Measurements from ENCODE around the gene ZNF488. TPM values are rescaled to one million over a fixed set of nuclear protein-coding genes. Genes with fewer than 3 reads are reported as not detected.

The ZNF488 gene
- polyA plus RNA-seq, 1 donor from 2014 or later = 0.85 TPM

DNA sequence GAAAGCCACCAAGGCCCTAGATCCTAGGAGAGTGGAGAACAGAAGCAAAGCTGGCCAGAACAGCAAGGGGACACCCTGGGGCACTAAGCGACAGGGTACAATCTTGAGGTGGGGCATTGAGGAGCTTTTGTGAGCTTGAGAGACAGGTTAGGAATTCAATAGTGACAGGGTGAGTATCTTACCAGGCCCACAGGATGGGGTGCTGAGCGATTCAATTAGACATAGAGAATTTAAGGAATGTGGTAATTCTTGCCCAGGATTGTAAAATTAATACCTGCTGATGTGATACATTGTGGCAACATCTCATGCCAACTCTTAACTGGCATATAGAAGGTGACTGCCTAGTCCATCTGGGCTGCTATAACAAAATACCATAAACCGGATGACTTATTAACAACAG is 21.9 kb downstream of the ZNF488 start:
- Histone ChIP-seq H3F3A (ENCODE audit: insufficient read depth, low read length, poor library complexity, severe bottlenecking) (no peaks in the 10 kb centered on the region), H3K9ac (ENCODE audit: low read length) (no peak overlapping the region), H4K20me1 (ENCODE audit: insufficient read depth) (no peaks in the 10 kb centered on the region), H3K4me3 (ENCODE audit: low read length) (no peak overlapping the region), H3K27me3 (ENCODE audit: insufficient read depth, low read depth, low read length) (no peaks in the 10 kb centered on the region), H3K79me2 (replicated peaks; ENCODE audit: insufficient read depth, low read length) (no peaks in the 10 kb centered on the region), H3K27ac (ENCODE audit: low read length) (no peak overlapping the region), H3K9me3 (ENCODE audit: low read length) (no peaks in the 10 kb centered on the region), H2AFZ (ENCODE audit: low read depth, low read length) (no peak overlapping the region), H3K36me3 (ENCODE audit: insufficient read depth, low read length) (no peaks in the 10 kb centered on the region), H3K4me2 (ENCODE audit: low read length) (no peak overlapping the region), H3K9me2 (ENCODE audit: insufficient read depth, low read length) (no peaks in the 10 kb centered on the region)
- TF ChIP-seq REST (IDR thresholded peaks at IDR 0.05; ENCODE audit: borderline replicate concordance) (no peak), CTCF (IDR thresholded peaks at IDR 0.05; ENCODE audit: poor library complexity, severe bottlenecking) (no peak)

DNA sequence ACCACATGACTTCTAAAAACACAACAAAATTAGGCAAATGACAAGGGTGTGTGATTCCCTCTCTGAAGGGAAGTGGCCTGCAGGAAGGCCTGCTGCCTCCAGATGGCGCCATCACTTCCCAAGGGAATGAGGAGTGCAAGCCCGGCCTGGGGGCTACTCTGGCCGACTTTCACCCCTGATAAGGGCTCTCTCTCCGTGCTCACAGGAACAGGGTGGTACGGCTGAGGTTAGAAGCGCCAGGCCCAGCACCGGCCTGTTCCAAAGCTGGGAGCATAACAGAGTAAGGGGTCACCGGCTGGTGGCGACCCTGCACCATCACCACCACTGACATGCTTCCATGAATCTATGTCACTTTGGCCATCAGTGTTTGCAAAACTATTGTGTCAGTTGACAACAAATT is 22.8 kb downstream of the ZNF488 start:
- Histone ChIP-seq H3K36me3 (ENCODE audit: insufficient read depth, low read length) (no peaks in the 10 kb centered on the region), H3K4me3 (ENCODE audit: low read length) (no peak overlapping the region), H3K9me3 (ENCODE audit: low read length) (no peaks in the 10 kb centered on the region), H3F3A (ENCODE audit: insufficient read depth, low read length, poor library complexity, severe bottlenecking) (no peaks in the 10 kb centered on the region), H3K27me3 (ENCODE audit: insufficient read depth, low read depth, low read length) (no peaks in the 10 kb centered on the region), H3K27ac (ENCODE audit: low read length) (no peak overlapping the region), H4K20me1 (ENCODE audit: insufficient read depth) (no peaks in the 10 kb centered on the region), H3K9ac (ENCODE audit: low read length) (no peak overlapping the region), H3K79me2 (replicated peaks; ENCODE audit: insufficient read depth, low read length) (no peaks in the 10 kb centered on the region), H3K4me2 (ENCODE audit: low read length) (no peak overlapping the region), H2AFZ (ENCODE audit: low read depth, low read length) (no peak overlapping the region), H3K9me2 (ENCODE audit: insufficient read depth, low read length) (no peaks in the 10 kb centered on the region)
- TF ChIP-seq TAF1 (IDR thresholded peaks at IDR 0.05; ENCODE audit: low read depth) (no peak), RAD21 (conservative IDR thresholded peaks at IDR 0.05) (no peak), SMC3 (conservative IDR thresholded peaks at IDR 0.05; ENCODE audit: poor library complexity) (no peak), MXI1 (conservative IDR thresholded peaks at IDR 0.05; ENCODE audit: poor library complexity, severe bottlenecking) (no peak), REST (IDR thresholded peaks at IDR 0.05; ENCODE audit: borderline replicate concordance) (no peak), CTCF (IDR thresholded peaks at IDR 0.05; ENCODE audit: poor library complexity, severe bottlenecking) (no peak), EP300 (conservative IDR thresholded peaks at IDR 0.05; ENCODE audit: poor library complexity, severe bottlenecking) (no peak)

All from neural cell (in vitro differentiated cells).